SH-SY5Y (cell line): ENCODE results near the gene KIF25.

Experiments used
- GATA2 ChIP-seq: IDR thresholded peaks from 2 replicates; pipeline ENCODE4 v1.6.1; 2011; ENCODE audit warnings: mild to moderate bottlenecking, low read depth, low read length
- GATA3 ChIP-seq: IDR thresholded peaks from 2 replicates; pipeline ENCODE4 v1.6.1; 2011; ENCODE audit warnings: low read depth, mild to moderate bottlenecking, low read length, moderate library complexity

Gene KIF25

GRCh38 chr6:167965592-167966539 lies 31.6 kb upstream of the KIF25 start:
- TF ChIP-seq GATA3 (no peak), GATA2 (no peak)

- TF ChIP-seq GATA2, result no peak
- no peak for TF ChIP-seq GATA3
Observed at GRCh38 chr6:167966540-167966905, 30.9 kb upstream of the KIF25 start.

- no peak for TF ChIP-seq GATA2
Observed at GRCh38 chr6:167968091-167968490, 29.4 kb upstream of the KIF25 start.

- TF ChIP-seq GATA2 (no peak), GATA3 (no peak)
Observed at GRCh38 chr6:167970230-167970629, 27.2 kb upstream of the KIF25 start.

GRCh38 chr6:167972193-167972592 lies 25.3 kb upstream of the KIF25 start:
- TF ChIP-seq GATA3, result no peak
- TF ChIP-seq GATA2, result no peak

- no peak for TF ChIP-seq GATA3
- TF ChIP-seq GATA2, result no peak
Observed at GRCh38 chr6:167973148-167973885, 24.2 kb upstream of the KIF25 start.

- TF ChIP-seq GATA2 (no peak), GATA3 (no peak)
Observed at GRCh38 chr6:167974640-167975344, 22.7 kb upstream of the KIF25 start.

GRCh38 chr6:167975458-167975857 lies 22.0 kb upstream of the KIF25 start:
- TF ChIP-seq GATA2 (no peak), GATA3 (no peak)

- TF ChIP-seq GATA3, result no peak
- no peak for TF ChIP-seq GATA2
Observed at GRCh38 chr6:167976708-167977107, 20.8 kb upstream of the KIF25 start.

GRCh38 chr6:167977717-167978467 lies 19.6 kb upstream of the KIF25 start:
- TF ChIP-seq GATA3 (no peak), GATA2 (no peak)

GRCh38 chr6:167978607-167979006 lies 18.9 kb upstream of the KIF25 start:
- TF ChIP-seq GATA3 (no peak), GATA2 (no peak)

- TF ChIP-seq GATA3, result no peak
- no peak for TF ChIP-seq GATA2
Observed at GRCh38 chr6:167979436-167980139, 17.9 kb upstream of the KIF25 start.
